Hepatocyte (in vitro differentiated cells): Measurements from ENCODE around the gene HEPN1. TPM values are rescaled to one million over a fixed set of nuclear protein-coding genes. Genes with fewer than 3 reads are reported as not detected.
A peak's percentile ranks its signal among the peaks of the same experiment; 100 is the strongest.

Experiments
- DNase-seq: peaks from one replicate; pipeline ENCODE4 v3.0.0-alpha.2; 2016; ENCODE audit warnings: low spot score
- H2AFZ ChIP-seq: fragments of 200-600 bp; sonication (generic); 2 replicates; pipeline ENCODE4 v1.6.0; 2016; ENCODE audit warnings: antibody characterized with exemption, mild to moderate bottlenecking
- H3K27ac ChIP-seq: fragments of 200-600 bp; sonication (generic); 2 replicates; pipeline ENCODE4 v1.5.1; 2016; ENCODE audit warnings: mild to moderate bottlenecking
- H3K27me3 ChIP-seq: fragments of 200-600 bp; sonication (generic); 2 replicates; pipeline ENCODE4 v1.6.1; 2016
- H3K36me3 ChIP-seq: fragments of 200-600 bp; sonication (generic); replicated peaks from 2 replicates; pipeline ENCODE4 v1.5.1; 2016; ENCODE audit warnings: low read depth; ENCODE audit not compliant: insufficient read depth
- H3K4me1 ChIP-seq: fragments of 200-600 bp; sonication (generic); 2 replicates; pipeline ENCODE4 v1.5.1; 2016; ENCODE audit warnings: mild to moderate bottlenecking, moderate library complexity; ENCODE audit not compliant: insufficient read depth
- H3K4me2 ChIP-seq: fragments of 200-600 bp; sonication (generic); 2 replicates; pipeline ENCODE4 v1.6.0; 2016
- H3K4me3 ChIP-seq: fragments of 200-600 bp; sonication (generic); 2 replicates; pipeline ENCODE4 v1.5.1; 2016; ENCODE audit warnings: mild to moderate bottlenecking
- H3K79me2 ChIP-seq: fragments of 200-600 bp; sonication (generic); 2 replicates; pipeline ENCODE4 v1.6.0; 2017; ENCODE audit warnings: mild to moderate bottlenecking
- H3K9me2 ChIP-seq: fragments of 200-600 bp; sonication (generic); replicated peaks from 2 replicates; pipeline ENCODE4 v1.6.0; 2017; ENCODE audit warnings: mild to moderate bottlenecking; ENCODE audit not compliant: insufficient read depth
- H3K9me3 ChIP-seq: fragments of 200-600 bp; sonication (generic); 2 replicates; pipeline ENCODE4 v1.5.1; 2016; ENCODE audit warnings: low read depth, mild to moderate bottlenecking
- H4K20me1 ChIP-seq: fragments of 200-600 bp; sonication (generic); 2 replicates; pipeline ENCODE4 v1.6.0; 2016; ENCODE audit warnings: mild to moderate bottlenecking; ENCODE audit not compliant: insufficient read depth, poor library complexity, severe bottlenecking
- CTCF ChIP-seq: fragments of 200-600 bp; sonication (generic); IDR thresholded peaks from 2 replicates; pipeline ENCODE4 v1.5.1; 2016; ENCODE audit warnings: antibody characterized with exemption, mild to moderate bottlenecking; ENCODE audit not compliant: poor library complexity
- EZH2 ChIP-seq: fragments of 200-600 bp; sonication (generic); IDR thresholded peaks from 2 replicates; pipeline ENCODE4 v1.6.1; 2016; ENCODE audit warnings: antibody characterized with exemption, mild to moderate bottlenecking, borderline replicate concordance
- EZH2phosphoT487 ChIP-seq: fragments of 200-600 bp; sonication (generic); IDR thresholded peaks from one replicate; pipeline ENCODE4 v1.6.1; 2018; ENCODE audit warnings: antibody characterized with exemption, mild to moderate bottlenecking, low read depth, moderate library complexity; ENCODE audit not compliant: unreplicated experiment, severe bottlenecking
- WGBS: methylation state at CpG from one replicate; pipeline ENCODE4 v1.1.6; 2016; ENCODE audit warnings: low lambda C conversion rate; ENCODE audit errors: missing lambda C conversion rate; 5-methylcytosine and 5-hydroxymethylcytosine counted together
- polyA plus RNA-seq: library from polyadenylated mRNA; unstranded; fragments of >200 nt; fragmentation: Nextera tagmentation; extraction: Ambion mirVana; gene quantifications from 2 replicates; pipeline ENCODE4 v1.2.1, GENCODE V29; 2016
- total RNA-seq: library from RNA; depleted of rRNA; stranded (reverse); fragments of >200 nt; gene quantifications from 2 replicates; pipeline ENCODE4 v1.2.3, GENCODE V29; 2014

Gene HEPN1
- total RNA-seq: not detected in 2 replicates
- not detected in 2 replicates for polyA plus RNA-seq

GRCh38 chr11:124918950-124919349 is at the start of gene HEPN1:
HEPN1 (plus strand) TSS chr11:124919250.
- Histone ChIP-seq H4K20me1 (no peaks in the 10 kb centered on the region), H3K27ac (no peak within 1 kb of the TSS), H3K4me2 (no peak within 1 kb of the TSS), H3K9me2 (no peaks in the 10 kb centered on the region), H3K79me2 (no peaks in the 10 kb centered on the region), H3K4me3 (no peak within 1 kb of the TSS), H3K9me3 (no peaks in the 10 kb centered on the region), H3K36me3 (no peaks in the 10 kb centered on the region), H2AFZ (no peak within 1 kb of the TSS), H3K4me1 (no peaks in the 10 kb centered on the region), H3K27me3 (peaks cover 6% of the 10 kb centered on the region)
- 93% methylated on average over 3 of the region's 3 CpGs for WGBS
- DNase-seq: no peak
- no peak for TF ChIP-seq EZH2phosphoT487
- TF ChIP-seq EZH2: no peak
- no peak for TF ChIP-seq CTCF

- Histone ChIP-seq H3K4me2 (peak overlapping the region; percentile 44), H3K36me3 (no peaks in the 10 kb centered on the region), H3K27me3 (peaks cover 98% of the 10 kb centered on the region), H4K20me1 (no peaks in the 10 kb centered on the region), H3K79me2 (no peaks in the 10 kb centered on the region), H3K9me3 (no peaks in the 10 kb centered on the region), H3K4me1 (peaks cover 11% of the 10 kb centered on the region), H3K27ac (no peak overlapping the region), H3K9me2 (no peaks in the 10 kb centered on the region), H3K4me3 (no peak overlapping the region), H2AFZ (no peak overlapping the region)
- no peak for TF ChIP-seq CTCF
- no peak for TF ChIP-seq EZH2
- no peak for TF ChIP-seq EZH2phosphoT487
- WGBS: 24% methylated on average over 15 of the region's 16 CpGs
- DNase-seq: no peak
Observed at GRCh38 chr11:124869331-124869730, 49.7 kb upstream of the HEPN1 start.

DNA sequence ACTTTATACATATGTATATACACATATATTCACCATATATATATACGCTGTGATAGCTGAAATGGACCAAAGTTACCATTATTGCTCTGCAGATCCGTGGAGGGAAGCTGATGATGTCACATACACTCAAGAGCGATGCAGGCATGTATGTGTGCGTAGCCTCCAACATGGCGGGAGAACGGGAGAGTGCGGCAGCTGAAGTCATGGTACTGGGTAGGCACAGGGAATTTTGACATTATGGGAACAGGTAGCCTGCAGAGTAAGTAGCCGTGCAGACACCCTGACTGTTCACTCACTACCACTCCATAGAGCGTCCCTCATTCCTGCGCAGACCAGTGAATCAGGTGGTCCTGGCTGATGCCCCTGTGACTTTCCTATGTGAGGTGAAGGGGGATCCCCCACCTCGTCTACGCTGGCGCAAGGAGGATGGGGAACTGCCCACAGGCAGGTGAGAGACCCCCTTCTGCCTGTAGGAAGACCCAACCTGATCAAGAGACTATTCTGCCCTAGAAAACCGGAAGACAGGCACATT is 49.1 kb upstream of the HEPN1 start:
- 83% methylated on average over 14 of the region's 14 CpGs for WGBS
- Histone ChIP-seq H3K27ac (no peak overlapping the region), H3K9me3 (no peaks in the 10 kb centered on the region), H4K20me1 (no peaks in the 10 kb centered on the region), H3K4me2 (no peak overlapping the region), H3K79me2 (no peaks in the 10 kb centered on the region), H3K4me3 (no peak overlapping the region), H3K27me3 (peaks cover 94% of the 10 kb centered on the region), H3K36me3 (no peaks in the 10 kb centered on the region), H3K9me2 (no peaks in the 10 kb centered on the region), H3K4me1 (peaks cover 11% of the 10 kb centered on the region), H2AFZ (no peak overlapping the region)
- TF ChIP-seq EZH2: no peak
- TF ChIP-seq CTCF: no peak
- TF ChIP-seq EZH2phosphoT487: no peak
- DNase-seq: no peak

DNA sequence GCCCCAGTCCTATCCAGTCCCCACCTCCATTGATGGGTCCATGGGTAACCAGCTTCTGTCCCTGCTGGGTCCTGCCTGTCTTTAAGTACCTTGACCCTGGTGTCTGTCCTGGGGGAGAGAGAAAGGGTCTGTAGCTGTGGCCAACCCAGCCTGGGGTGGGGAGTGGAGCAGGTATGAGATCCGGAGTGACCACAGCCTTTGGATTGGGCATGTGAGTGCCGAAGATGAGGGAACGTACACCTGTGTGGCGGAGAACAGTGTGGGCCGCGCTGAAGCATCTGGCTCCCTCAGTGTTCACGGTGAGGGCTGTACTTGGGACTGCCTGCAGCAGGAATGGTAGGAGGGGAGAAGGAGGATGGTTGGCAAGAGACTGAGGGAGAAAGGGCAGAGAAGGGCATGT is 48.6 kb upstream of the HEPN1 start:
- Histone ChIP-seq H3K36me3 (no peaks in the 10 kb centered on the region), H3K79me2 (no peaks in the 10 kb centered on the region), H3K27me3 (peaks cover 92% of the 10 kb centered on the region), H3K9me3 (no peaks in the 10 kb centered on the region), H3K4me3 (no peak overlapping the region), H3K27ac (no peak overlapping the region), H2AFZ (no peak overlapping the region), H3K4me2 (no peak overlapping the region), H3K9me2 (no peaks in the 10 kb centered on the region), H3K4me1 (peaks cover 10% of the 10 kb centered on the region), H4K20me1 (no peaks in the 10 kb centered on the region)
- no peak for DNase-seq
- TF ChIP-seq CTCF: no peak
- TF ChIP-seq EZH2: no peak
- no peak for TF ChIP-seq EZH2phosphoT487
- 86% methylated on average over 7 of the region's 7 CpGs for WGBS
